Measurements from ENCODE around the gene CDCA7L. TPM values are rescaled to one million over a fixed set of nuclear protein-coding genes. Genes with fewer than 3 reads are reported as not detected.
"Not testable (repeated sequence)": the region's sequence is repeated elsewhere in the genome, so short reads cannot be mapped to it uniquely, and the experiment has no call there.

The CDCA7L gene
- total and polyA plus RNA-seq, 2 of the 4 experiments (the other 2 are of a cell fraction) = 20.4 to 35.0 TPM

- Histone ChIP-seq H3K4me1 (ENCODE audit: control insufficient read depth, insufficient read depth, low read length) (no peaks in the 10 kb centered on the region), H3K4me2 (ENCODE audit: low read depth, low read length) (no peak overlapping the region), H3K27ac (ENCODE audit: insufficient read depth, low read length) (no peak overlapping the region), H3K36me3 (ENCODE audit: control insufficient read depth, insufficient read depth, low read length) (no peaks in the 10 kb centered on the region), H3K9me1 (ENCODE audit: insufficient read depth, low read length) (no peaks in the 10 kb centered on the region), H2BK120ac (ENCODE audit: low read depth, low read length) (no peak overlapping the region), H3K23ac (ENCODE audit: low read depth, low read length) (no peak overlapping the region), H3K14ac (replicated peaks; ENCODE audit: low read depth, low read length) (no peak overlapping the region), H3K4ac (ENCODE audit: low read depth, low read length) (no peak overlapping the region), H2AFZ (replicated peaks; ENCODE audit: low read length, poor library complexity) (no peak overlapping the region), H2AK9ac (replicated peaks; ENCODE audit: low read depth, low read length, poor library complexity) (no peak overlapping the region), H3K18ac (ENCODE audit: low read depth, low read length) (no peak overlapping the region), H2AK5ac (ENCODE audit: low read depth, low read length) (no peak overlapping the region), H2BK5ac (ENCODE audit: low read depth, low read length, poor library complexity, severe bottlenecking) (no peak overlapping the region), H4K8ac (ENCODE audit: low read depth in 2 of 2, low read length in 2 of 2) (no peak overlapping the region), H2BK20ac (ENCODE audit: low read depth, low read length) (no peak overlapping the region), H3K56ac (ENCODE audit: extremely low read depth, insufficient read depth, low read length) (no peak overlapping the region), H4K91ac (ENCODE audit: insufficient read depth, low read depth, low read length) (no peak overlapping the region), H3K9ac (ENCODE audit: low read depth, low read length) (no peak overlapping the region), H3K27me3 (ENCODE audit: control insufficient read depth, insufficient read depth, low read length) (no peaks in the 10 kb centered on the region), H4K5ac (ENCODE audit: low read depth, low read length) (no peak overlapping the region), H3K79me1 (ENCODE audit: low read depth in 1 of 2, low read length in 2 of 2) (no peaks in the 10 kb centered on the region), H2BK15ac (ENCODE audit: low read depth, low read length) (no peak overlapping the region), H3K9me3 (ENCODE audit: control insufficient read depth, insufficient read depth, low read length) (no peaks in the 10 kb centered on the region), H4K20me1 (ENCODE audit: insufficient read depth, low read length) (no peaks in the 10 kb centered on the region), H3K4me3 (ENCODE audit: insufficient read depth, low read depth, low read length) (no peak overlapping the region)
- ChIA-PET CTCF (no interaction called here), POLR2A (ENCODE audit: unreplicated experiment) (no interaction called here)
- no peak for DNase-seq
- in situ Hi-C loops (cut with MboI; ENCODE audit: low sequenced_read_pairs) (no loop called here), dilution Hi-C loops (cut with HindIII; ENCODE audit: low sequenced_read_pairs, unreplicated experiment) (no loop called here), intact Hi-C loops (cut with micrococcal nuclease) (no loop called here)
- 40% methylated on average over 1 of the region's 7 CpGs; no CpG with 5 or more reads in 1 of the 2 experiments for WGBS, 2 experiments (ENCODE audit: extremely low coverage in 2 of 2, insufficient read length in 1 of 2)
- no peak for TF ChIP-seq CEBPB (IDR thresholded peaks at IDR 0.05; ENCODE audit: low read depth, low read length)
- ATAC-seq (ENCODE audit: low read depth) = no peak
- no TSS peak for BruUV-seq (replicated peaks)
Measured at GRCh38 chr7:21884496-21884895, 61.2 kb downstream of the CDCA7L start.

GRCh38 chr7:21883501-21883900 is 62.2 kb downstream of the CDCA7L start:
- no CpG with 5 or more reads among the region's 2 CpGs for WGBS, 2 experiments (ENCODE audit: extremely low coverage in 2 of 2, insufficient read length in 1 of 2)
- dilution Hi-C loops (cut with HindIII; ENCODE audit: low sequenced_read_pairs, unreplicated experiment); H3K18ac ChIP-seq (ENCODE audit: low read depth, low read length); H3K9me3 ChIP-seq (ENCODE audit: control insufficient read depth, insufficient read depth, low read length); H3K14ac ChIP-seq (replicated peaks; ENCODE audit: low read depth, low read length); in situ Hi-C loops (cut with MboI; ENCODE audit: low sequenced_read_pairs); H4K5ac ChIP-seq (ENCODE audit: low read depth, low read length); H2BK15ac ChIP-seq (ENCODE audit: low read depth, low read length); H4K8ac ChIP-seq (ENCODE audit: low read depth in 2 of 2, low read length in 2 of 2); BruUV-seq (replicated peaks); H3K23ac ChIP-seq (ENCODE audit: low read depth, low read length); H3K9ac ChIP-seq (ENCODE audit: low read depth, low read length); H2BK20ac ChIP-seq (ENCODE audit: low read depth, low read length); H3K9me1 ChIP-seq (ENCODE audit: insufficient read depth, low read length); H3K4me1 ChIP-seq (ENCODE audit: control insufficient read depth, insufficient read depth, low read length); H3K4me3 ChIP-seq (ENCODE audit: insufficient read depth, low read depth, low read length); POLR2A ChIA-PET (ENCODE audit: unreplicated experiment); H2AK5ac ChIP-seq (ENCODE audit: low read depth, low read length); H3K4ac ChIP-seq (ENCODE audit: low read depth, low read length); H3K27ac ChIP-seq (ENCODE audit: insufficient read depth, low read length); H2BK120ac ChIP-seq (ENCODE audit: low read depth, low read length); H2BK5ac ChIP-seq (ENCODE audit: low read depth, low read length, poor library complexity, severe bottlenecking); H3K27me3 ChIP-seq (ENCODE audit: control insufficient read depth, insufficient read depth, low read length); H4K91ac ChIP-seq (ENCODE audit: insufficient read depth, low read depth, low read length); intact Hi-C loops (cut with micrococcal nuclease); H3K4me2 ChIP-seq (ENCODE audit: low read depth, low read length); H3K56ac ChIP-seq (ENCODE audit: extremely low read depth, insufficient read depth, low read length); H2AFZ ChIP-seq (replicated peaks; ENCODE audit: low read length, poor library complexity); H3K36me3 ChIP-seq (ENCODE audit: control insufficient read depth, insufficient read depth, low read length); H4K20me1 ChIP-seq (ENCODE audit: insufficient read depth, low read length); H2AK9ac ChIP-seq (replicated peaks; ENCODE audit: low read depth, low read length, poor library complexity); DNase-seq; H3K79me1 ChIP-seq (ENCODE audit: low read depth in 1 of 2, low read length in 2 of 2): not testable (repeated sequence)
- CTCF ChIA-PET = interaction anchor here (1.3 kb wide), 1 partner anchor 13 kb away, joined by 3 read pairs; no protein-coding TSS in a partner anchor
- ATAC-seq (ENCODE audit: low read depth) = peak; percentile 24; the same call in 1 of the 2 replicates
